NCI-H2029 treated with DMSO at 0.1 percent for 48 hours (cell line): Measurements from ENCODE around the gene SERHL2.
"Not testable (repeated sequence)": the region's sequence is repeated elsewhere in the genome, so short reads cannot be mapped to it uniquely, and the experiment has no call there.

Experiments used
- DNase-seq: peaks from one replicate; lab custom pipeline; 2025; lab: John Stamatoyannopoulos, UW

Gene SERHL2

DNA sequence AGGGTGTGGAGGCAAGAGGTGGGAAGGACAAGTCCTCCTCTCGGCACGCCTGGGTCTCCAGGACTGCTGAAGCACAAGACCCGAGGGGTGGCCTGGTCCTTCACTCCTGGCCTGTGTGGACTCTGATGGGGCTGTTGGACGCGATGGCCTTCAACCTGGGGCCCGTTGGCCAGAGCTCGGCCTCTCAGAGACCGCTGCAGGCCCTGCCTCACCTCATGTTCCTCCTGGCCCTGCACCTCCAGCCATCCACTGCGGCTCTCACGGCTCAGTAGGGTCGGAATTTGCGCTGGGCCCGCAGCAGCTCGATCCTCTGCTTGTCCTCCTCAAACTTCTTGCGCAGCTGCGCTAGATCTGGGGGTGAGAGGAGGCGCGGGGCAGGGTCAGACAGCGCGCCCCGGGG is 20.7 kb downstream of the SERHL2 start:
- DNase-seq, result not testable (repeated sequence)

DNA sequence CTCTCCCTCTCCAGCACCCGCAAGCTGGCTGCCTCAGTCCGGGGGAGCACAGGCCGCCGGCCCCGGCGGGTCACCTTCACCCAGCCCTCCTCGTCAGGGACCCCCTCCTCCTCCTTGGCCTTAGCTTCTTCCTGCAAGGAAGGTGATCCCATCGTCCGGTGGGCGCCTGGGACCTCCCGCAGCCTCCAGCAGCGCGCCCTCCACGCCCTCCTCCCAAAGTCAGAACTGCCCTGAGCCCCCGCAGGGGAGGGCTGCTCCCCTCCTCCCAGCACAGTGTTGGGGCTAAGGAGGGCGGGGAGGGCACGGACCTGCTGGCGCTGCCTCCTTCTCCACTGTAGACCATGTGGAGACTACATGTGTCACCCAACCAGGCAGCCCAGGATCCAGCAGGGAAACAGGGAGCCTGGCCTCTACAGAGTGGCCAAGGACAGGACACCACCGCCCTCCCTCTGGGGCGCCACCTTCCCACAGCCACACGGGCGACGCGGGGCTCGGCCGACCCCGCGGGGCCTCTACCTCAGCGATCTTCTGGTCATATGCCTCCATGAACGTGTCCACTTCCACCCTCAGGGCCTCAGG is 22.3 kb downstream of the SERHL2 start:
- not testable (repeated sequence) for DNase-seq

- DNase-seq, result not testable (repeated sequence)
Measured at GRCh38 chr22:42577141-42577540, 23.4 kb downstream of the SERHL2 start.

DNA sequence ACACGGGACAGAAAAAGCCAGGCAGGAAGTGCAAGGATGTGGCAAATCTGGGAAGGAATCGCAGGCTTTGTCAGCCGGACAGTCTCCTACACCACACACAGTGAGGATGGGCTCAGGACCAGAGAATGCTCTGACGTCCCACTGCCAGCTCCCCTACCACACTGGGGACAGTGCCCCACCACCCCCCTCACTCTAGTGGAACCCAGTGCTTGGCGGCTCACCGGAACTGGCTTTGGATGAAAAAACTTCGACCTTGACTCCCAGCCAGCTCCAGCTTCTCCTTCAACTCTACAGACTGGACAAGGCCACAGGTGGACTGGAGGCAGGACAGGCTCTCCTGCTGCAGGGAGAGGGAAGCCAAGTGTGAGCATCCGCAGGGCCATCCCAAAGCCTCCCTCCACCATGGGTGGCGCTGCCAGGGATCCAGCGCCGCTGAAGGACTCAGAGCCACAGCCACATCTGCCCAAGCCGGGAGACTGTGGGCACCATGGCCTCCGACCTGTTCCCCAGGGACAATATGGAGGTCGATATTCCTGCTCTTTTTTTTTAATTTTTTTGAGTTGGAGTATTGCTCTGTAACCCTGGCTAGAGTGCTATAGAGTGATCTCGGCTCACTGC is 24.0 kb downstream of the SERHL2 start:
- no peak for DNase-seq

DNA sequence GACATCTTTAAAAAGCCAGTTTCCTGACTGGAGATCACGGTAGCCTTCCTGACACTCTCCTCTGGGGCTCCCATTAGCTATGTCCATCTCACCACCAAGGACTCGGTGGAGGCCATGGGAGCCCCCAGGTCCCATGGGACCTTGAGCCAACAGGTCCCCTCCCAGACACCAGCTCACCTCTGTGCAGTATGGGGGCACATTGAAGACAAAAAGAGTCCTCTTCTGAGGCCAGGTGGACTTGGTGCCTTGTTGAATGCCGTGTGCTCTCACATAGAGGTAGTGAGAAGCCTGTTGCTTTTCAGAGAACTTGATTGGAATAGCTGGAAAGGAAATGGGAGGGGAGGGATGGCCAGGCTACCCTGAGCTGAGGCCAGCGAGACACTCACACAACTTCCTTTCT is 26.3 kb downstream of the SERHL2 start:
- DNase-seq, result not testable (repeated sequence)

DNA sequence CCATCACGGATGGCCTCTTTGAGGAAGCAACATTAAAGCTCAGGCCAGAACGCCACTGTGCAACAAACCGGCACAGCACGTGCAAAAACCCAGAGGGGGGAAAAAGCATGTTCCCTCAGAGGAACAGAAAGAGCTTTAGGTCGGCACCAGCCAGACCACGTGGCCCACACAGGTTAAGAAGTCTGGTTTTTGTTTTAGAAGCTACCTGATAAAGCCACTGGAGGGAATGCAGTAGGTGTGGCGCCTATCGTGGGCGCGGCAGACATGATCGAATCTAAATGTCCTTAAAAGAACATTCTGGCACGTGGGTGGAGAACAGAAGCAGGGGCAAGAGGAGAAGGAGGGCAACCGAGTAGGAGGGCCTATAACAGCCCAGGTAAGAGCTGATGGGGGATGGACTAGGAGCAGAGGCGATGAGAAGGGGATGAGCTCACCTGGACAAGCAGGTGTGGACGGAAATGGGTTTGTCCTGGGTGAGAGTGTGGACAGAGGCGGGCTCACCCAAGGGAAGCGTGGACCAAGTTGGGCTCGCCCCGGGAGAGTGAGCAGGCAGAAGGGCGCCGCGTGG is 27.5 kb downstream of the SERHL2 start:
- DNase-seq, result not testable (repeated sequence)

DNA sequence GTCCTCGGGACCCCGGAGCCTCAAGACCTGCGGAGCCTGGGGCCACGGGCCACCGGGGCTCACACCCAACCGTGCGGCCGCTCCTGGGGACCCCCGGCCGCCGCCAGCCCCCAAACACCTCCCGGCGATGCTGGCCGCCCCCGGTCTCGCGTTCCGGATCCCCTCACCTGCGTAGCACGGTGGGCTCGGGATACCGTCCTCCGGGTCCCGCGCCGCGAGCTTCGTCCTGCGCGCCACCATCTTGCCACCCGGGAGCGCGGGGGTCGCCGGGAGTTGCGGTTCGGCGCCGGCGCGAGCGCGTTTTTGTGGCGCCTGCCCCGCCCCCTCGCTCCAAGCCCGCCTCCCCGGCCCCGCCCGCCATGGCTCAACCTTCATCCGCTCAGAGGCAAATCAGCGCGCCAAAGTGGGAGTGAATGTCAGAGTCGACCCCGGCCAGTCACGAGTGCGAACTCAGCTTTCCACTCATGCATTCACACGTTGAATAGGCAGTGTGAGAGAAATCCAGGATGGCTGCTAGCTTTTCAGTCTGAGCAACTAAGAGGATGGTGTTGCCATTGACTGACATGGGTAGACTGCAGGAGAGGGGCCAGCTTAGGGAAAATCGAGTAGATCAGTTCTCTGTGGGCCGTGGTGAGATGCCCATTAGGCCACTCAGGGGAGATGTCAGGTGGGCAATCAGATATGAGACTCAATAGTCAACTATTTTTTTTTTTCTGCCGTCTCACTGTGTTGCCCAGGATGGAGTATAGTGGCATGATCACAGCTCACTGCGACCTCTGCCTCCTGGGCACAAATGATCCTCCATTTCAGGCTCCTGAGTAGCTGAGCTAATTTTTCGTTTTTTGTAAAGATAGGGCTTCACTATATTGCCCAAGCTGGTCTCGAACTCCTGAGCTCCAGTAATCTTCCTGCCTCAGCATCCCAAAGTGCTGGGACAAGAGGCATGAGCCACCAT is 28.3 kb downstream of the SERHL2 start:
- peak; percentile 6 for DNase-seq

DNA sequence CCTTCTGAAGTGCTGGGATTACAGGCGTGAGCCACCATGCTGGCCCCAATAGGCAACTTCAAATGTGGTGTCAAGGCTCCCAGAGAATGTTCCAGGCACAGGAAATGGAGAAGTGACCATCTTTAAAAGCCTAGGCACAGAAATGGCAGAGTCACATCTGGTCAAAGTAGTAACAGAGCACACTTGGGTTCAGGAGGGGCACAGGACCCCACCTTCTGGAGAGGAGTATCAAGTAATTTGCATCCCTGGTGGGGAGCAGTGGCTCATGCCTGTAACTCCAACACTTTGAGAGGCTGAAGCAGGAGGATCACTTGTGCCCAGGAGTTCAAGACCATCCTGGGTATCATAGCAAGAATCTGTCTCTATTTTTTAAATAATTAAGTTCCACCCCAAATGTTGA is 29.2 kb downstream of the SERHL2 start:
- DNase-seq, result no peak

- no peak for DNase-seq
Measured at GRCh38 chr22:42584364-42584940, 30.7 kb downstream of the SERHL2 start.

GRCh38 chr22:42585096-42585495 is 31.3 kb downstream of the SERHL2 start:
- no peak for DNase-seq

DNA sequence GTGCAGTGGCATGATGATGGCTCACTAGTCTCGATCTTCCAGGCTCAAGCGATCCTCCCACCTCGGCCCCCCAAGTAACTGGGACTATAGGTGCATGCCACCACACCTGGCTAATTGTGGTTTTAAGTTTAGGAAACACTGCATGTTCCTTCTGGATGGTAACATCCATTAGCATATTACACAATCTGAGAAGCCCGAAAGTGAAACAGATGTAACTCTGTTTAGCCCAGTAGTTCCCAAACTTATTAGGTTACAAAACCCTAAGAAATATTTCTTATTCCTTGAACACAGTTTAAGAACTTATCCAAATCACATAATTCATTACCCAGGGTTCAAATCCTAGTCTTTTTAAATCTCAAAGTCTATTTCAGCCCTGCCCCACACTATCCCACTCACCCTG is 32.6 kb downstream of the SERHL2 start:
- DNase-seq, result no peak

- no peak for DNase-seq
Measured at GRCh38 chr22:42587588-42588175, 33.9 kb downstream of the SERHL2 start.

DNA sequence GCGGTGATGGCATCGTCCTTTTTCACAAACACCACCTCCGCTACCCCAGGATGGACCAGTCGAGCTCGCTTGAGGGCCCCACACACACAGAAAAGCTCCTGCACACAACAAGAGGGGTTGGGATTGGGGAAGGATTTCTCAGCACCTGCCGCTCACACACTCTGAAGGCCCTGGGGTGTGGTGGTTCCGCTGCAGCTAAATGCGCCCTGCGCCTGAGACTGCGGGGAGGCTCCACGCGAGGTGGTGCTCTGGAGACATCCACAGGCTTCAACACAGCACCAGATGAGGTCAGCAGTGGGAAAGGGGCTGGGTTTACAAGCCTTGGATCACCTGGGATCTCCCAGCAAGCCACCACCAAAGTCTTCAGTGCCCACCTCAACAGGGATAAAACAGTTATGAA is 38.2 kb downstream of the SERHL2 start:
- DNase-seq, result no peak

DNA sequence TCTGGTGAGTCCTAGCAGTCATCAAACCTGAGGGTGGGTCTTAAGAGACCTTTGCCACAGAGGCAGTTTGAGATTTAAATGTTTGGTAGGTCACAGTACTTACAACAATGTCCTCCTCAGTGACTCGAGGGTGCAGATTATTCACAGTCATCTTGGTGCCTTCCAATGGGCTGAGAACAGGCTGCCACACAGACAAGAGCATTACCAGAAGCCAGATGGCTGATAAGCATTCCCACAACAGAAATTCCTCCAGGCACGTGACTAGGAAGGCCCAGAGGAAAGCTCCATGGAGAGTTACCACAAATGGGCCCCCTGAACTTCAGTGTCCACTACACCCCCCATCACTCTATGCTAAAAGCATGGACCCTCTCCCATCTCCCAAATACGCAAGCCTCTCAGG is 41.7 kb downstream of the SERHL2 start:
- DNase-seq, result no peak

DNA sequence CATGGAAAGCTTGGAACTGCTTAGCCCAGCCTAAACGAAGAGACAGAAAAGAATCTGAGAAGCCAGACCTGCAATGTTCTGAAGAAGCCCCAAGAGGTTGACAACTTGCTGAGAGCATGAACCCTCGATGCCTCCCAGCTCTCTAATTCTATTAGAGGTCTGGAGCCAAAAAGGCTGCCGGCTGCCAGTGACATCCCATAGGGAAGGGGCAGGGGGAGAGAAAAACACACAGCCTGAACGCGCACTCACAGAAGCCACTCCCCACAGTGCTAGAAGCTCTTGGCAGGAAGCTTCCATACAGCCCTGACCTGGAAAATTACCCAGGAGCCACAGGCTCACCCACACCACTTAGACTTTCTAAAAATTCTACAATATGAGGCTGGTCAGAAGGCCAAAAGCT is 42.6 kb downstream of the SERHL2 start:
- DNase-seq, result no peak

GRCh38 chr22:42596863-42597530 is 43.2 kb downstream of the SERHL2 start:
- no peak for DNase-seq

DNA sequence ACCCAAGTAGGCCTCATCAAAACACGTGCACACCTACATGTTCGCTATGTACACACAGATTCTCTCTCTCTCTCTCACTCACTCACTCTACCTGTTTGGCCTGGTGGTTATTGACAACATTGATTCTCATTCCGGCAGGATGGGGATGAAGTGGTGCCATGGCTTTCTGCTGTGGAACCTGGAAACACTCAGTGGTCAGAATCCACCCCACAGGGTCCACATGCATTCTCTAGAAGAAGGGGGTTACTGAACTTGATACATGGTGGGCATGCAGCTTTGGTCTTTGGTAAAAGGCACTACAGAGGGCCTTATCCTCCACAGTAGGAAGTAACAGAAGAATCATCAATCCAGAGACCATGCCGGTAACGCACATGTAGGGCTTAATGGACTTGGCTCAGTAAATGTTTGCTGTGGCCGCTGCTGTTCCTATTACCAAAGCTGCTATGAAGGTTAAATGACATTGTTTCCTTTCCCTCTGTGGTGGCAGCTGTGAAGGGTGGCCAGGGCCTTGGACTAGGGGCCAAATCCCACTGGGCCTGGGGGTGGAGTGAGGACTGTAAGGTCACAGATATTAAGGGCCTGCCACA is 48.2 kb downstream of the SERHL2 start:
- no peak for DNase-seq

GRCh38 chr22:42602470-42602869 is 48.7 kb downstream of the SERHL2 start:
- no peak for DNase-seq

GRCh38 chr22:42603427-42603826 is 49.7 kb downstream of the SERHL2 start:
- no peak for DNase-seq

DNA sequence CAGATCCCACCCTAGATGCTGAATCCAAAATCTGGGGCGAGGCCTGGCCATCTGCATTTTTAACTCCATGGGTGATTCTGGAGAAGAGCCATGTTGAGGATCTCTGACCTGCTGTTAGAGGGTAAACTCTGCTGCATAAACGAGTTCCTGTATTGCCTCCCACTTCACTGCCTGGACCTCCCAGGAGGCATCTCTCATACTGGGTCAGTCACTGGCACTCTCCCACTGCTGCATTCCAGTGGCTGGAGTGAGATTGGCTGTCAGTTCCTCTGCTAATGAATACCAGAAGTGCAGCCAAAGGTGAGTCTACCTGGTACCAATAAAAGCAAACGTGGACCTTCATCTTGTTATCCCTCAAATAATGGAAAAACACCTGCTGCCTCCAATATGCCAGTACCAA is 50.6 kb downstream of the SERHL2 start:
- DNase-seq, result no peak

DNA sequence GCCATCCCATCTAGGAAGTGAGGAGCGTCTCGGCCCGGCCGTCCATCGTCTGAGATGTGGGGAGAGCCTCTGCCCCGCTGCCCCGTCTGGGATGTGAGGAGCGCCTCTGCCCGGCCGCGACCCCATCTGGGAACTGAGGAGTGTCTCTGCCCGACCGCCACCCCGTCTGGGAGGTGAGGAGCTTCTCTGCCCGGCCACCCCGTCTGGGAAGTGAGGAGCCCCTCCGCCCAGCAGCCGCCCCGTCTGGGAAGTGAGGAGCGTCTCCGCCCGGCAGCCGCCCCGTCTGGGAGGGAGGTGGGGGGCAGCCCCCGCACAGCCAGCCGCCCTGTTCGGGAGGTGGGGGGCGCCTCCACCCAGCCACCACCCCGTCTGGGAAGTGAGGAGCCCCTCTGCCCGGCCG is 53.9 kb downstream of the SERHL2 start:
- not testable (repeated sequence) for DNase-seq
